Epithelial cell of esophagus (primary cell): ENCODE measurements around the gene CFAP43.
"Not testable (repeated sequence)": the region's sequence is repeated elsewhere in the genome, so short reads cannot be mapped to it uniquely, and the experiment has no call there.

Source experiments
- DNase-seq: peaks from one replicate; pipeline ENCODE4 v3.0.0; 2010; ENCODE audit warnings: low read depth
- H3K4me3 ChIP-seq: 2 replicates; pipeline ENCODE4 v1.5.1; 2011; ENCODE audit warnings: mild to moderate bottlenecking, low read length, control low read depth
- CTCF ChIP-seq: IDR thresholded peaks from 2 replicates; pipeline ENCODE4 v1.5.1; 2011; ENCODE audit warnings: low read depth, mild to moderate bottlenecking, low read length, control low read depth, inconsistent platforms; ENCODE audit not compliant: insufficient read depth; ENCODE audit errors: missing control alignments

CFAP43 gene

DNA sequence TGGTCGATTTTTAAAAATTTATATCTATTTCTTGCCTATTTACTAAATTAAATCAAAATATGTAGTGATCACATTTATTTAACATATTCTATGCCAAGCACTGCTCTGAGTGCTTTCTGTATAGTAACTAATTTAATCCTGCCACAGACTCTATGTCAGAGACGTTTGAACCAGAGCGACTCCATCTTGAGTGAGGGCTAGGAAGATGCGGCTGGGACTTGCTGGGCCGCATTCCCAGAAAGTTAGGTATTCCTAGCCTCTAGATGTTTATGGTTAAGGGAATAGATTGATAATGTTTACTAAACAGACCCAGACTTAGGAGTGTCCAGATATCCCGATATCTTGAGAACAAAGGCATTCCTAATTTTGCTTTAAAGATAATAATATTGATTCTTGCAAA, 19.3 kb upstream of the CFAP43 start:
- no peak for TF ChIP-seq CTCF
- DNase-seq, result no peak

DNA sequence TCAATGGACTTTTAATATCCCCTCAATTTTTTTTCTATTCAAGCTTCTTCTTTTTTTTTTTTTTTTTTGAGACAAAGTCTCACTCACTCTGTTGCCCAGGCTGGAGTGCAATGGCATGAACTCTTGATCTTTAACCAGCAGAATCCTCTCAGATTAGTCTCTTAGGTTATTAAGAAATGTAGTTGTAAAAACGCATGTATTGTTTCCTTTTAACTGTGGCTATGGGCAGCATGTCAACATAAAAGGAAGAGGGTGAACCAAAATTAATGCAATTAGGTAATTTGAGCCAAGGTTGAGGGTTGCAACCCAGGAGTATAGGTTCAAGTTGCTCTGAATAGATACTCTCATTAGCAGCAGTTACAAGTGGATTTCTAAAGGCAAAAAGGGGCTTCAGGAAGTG, 18.2 kb upstream of the CFAP43 start:
- DNase-seq, result no peak
- TF ChIP-seq CTCF, result no peak
- H3K4me3 ChIP-seq, result no peak overlapping the region

More for the DNA sequence above, 19.3 kb upstream of the CFAP43 start:
- no peak overlapping the region for H3K4me3 ChIP-seq

GRCh38 chr10:104248931-104249330, 16.8 kb upstream of the CFAP43 start:
- not testable (repeated sequence) for DNase-seq, H3K4me3 ChIP-seq

- no peak for TF ChIP-seq CTCF
- H3K4me3 ChIP-seq, result no peak overlapping the region
- no peak for DNase-seq
These were observed 15.5 kb upstream of the CFAP43 start for GRCh38 chr10:104247513-104248146.

DNA sequence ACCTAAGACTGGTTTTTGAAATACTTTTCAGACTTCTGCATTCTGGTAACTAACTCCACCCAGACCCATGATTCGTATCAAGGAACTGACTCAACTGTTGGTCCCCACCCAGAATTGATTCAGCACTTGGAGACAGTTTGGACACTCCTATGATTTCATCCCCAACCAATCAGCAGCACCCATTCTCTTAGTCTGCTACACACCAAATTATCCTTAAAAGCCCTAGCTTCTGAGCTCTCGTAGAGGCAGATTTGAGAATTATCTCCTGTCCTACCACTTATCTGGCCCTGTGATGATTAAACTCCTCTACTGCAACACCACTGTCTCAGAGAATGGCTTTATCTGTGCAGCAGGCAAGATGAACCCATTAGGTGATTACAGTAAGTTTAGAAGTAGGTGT, 14.8 kb upstream of the CFAP43 start:
- DNase-seq, result peak; percentile 81
- TF ChIP-seq CTCF, result no peak
- no peak overlapping the region for H3K4me3 ChIP-seq

GRCh38 chr10:104245066-104245632, 13.0 kb upstream of the CFAP43 start:
- H3K4me3 ChIP-seq, result no peak overlapping the region
- no peak for TF ChIP-seq CTCF
- no peak for DNase-seq

GRCh38 chr10:104243512-104243911, 11.3 kb upstream of the CFAP43 start:
- no peak for TF ChIP-seq CTCF
- no peak for DNase-seq
- H3K4me3 ChIP-seq, result no peak overlapping the region

- not testable (repeated sequence) for H3K4me3 ChIP-seq, DNase-seq
These were observed 10.8 kb upstream of the CFAP43 start for GRCh38 chr10:104243009-104243408.
